HG02943 (cell line): ENCODE measurements around the gene NUAK2.
"Not testable (repeated sequence)": the region's sequence is repeated elsewhere in the genome, so short reads cannot be mapped to it uniquely, and the experiment has no call there.

Source experiments
- ATAC-seq: cut with Tn5 transposase; IDR thresholded peaks from one replicate; pipeline ENCODE4 v1.9.1; 2021; ENCODE audit warnings: mild to moderate bottlenecking, low read depth, moderate library complexity; ENCODE audit not compliant: unreplicated experiment

Gene NUAK2

GRCh38 chr1:205321162-205321958 is at the start of gene NUAK2:
Gene NUAK2, minus strand, starts transcription at chr1:205321745. Its CDS starts 117 bp downstream, at chr1:205321628.
- ATAC-seq: no peak

DNA sequence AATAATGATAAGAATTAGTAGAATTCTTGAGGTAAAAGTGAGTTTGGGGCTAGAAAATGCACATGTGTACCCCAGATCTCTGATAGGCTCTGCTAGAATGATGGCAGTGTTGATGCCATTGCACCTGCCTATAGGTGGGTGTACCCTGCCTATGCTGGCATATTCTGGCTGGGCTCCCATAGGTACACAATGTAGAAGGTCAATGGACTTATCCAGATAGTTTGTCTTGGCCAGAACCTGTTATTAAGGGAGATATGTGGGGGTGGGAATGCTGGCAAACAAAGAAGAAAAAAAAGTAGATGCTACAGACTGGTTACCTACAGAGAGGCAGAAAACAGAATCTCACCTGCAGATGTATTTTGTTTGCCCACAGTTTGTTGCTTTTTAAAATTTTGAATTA is 49.2 kb upstream of the NUAK2 start:
- no peak for ATAC-seq

DNA sequence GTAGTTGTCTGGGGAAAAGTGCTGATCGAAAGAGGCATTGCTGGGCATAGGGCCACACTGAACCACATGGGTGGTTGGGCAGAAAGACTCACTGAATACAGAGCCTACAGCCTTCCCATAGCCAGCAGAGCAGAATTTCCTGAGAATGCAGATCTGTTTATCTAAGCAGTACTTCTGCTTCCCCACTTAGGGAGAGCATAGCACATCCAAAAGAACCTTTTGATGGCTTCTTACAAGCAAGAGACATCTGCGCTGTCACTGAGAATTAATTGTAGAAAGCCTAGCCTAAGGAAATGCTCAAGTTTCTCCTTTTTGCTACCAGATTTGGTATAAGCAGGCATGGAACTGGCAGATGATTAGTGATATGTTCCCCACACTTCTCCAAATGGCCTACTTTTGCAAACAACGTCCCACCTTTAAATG is 48.2 kb upstream of the NUAK2 start:
- ATAC-seq: no peak

DNA sequence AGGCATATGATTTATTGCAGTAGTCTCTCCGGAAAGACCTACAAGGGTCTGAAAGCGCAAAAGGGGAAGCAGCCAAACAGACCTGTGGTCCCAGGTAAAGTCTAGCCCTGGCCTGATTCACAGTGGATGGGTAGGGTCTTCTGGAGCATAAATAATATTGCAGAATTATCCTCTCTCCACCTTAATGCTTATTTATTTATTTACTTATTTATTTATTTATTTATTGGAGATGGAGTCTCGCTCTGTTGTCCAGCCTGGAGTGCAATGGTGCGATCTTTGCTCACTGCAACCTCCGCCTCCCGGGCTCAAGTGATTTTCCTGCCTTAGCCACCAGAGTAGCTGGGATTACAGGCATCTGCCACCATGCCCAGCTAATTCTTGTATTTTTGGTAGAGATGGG is 46.9 kb upstream of the NUAK2 start:
- no peak for ATAC-seq

GRCh38 chr1:205365945-205366463 is 44.5 kb upstream of the NUAK2 start:
- no peak for ATAC-seq

GRCh38 chr1:205365086-205365485 is 43.5 kb upstream of the NUAK2 start:
- not testable (repeated sequence) for ATAC-seq

- no peak for ATAC-seq
These were observed 39.3 kb upstream of the NUAK2 start for GRCh38 chr1:205360891-205361290.

GRCh38 chr1:205359771-205360565 is 38.4 kb upstream of the NUAK2 start:
- ATAC-seq: no peak

DNA sequence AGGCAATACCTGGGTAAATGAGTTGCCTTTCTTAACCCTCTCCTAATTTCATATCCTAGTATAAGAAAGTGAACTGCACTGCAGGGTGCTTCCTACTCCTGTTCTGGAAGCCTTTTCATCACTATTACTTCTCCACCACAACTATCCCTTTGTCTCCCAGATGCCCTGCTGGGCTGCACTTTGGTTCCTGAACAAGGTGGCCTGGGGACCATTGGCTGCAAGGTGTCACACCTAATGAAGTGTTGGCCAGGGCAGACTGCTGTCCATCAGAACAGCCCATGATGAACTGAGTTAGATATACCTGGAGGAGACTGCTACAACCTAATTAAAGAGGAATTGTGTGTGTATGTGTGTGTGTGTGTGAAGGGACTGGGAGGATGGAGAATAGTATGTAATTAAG is 37.0 kb upstream of the NUAK2 start:
- ATAC-seq: no peak

GRCh38 chr1:205357567-205357966 is 36.0 kb upstream of the NUAK2 start:
- ATAC-seq: no peak

- no peak for ATAC-seq
These were observed 35.0 kb upstream of the NUAK2 start, which contains the start of gene KLHDC8A for GRCh38 chr1:205356440-205357139. Gene KLHDC8A, minus strand, starts transcription at chr1:205356922. Its CDS starts 13,318 bp downstream, at chr1:205343604.

- ATAC-seq: no peak
These were observed 33.5 kb upstream of the NUAK2 start for GRCh38 chr1:205355075-205355453.

GRCh38 chr1:205354259-205355074 is 32.9 kb upstream of the NUAK2 start:
- no peak for ATAC-seq

GRCh38 chr1:205353612-205354011 is 32.1 kb upstream of the NUAK2 start:
- ATAC-seq: no peak

GRCh38 chr1:205353191-205353590 is 31.6 kb upstream of the NUAK2 start:
- ATAC-seq: no peak

GRCh38 chr1:205351984-205352713 is 30.6 kb upstream of the NUAK2 start:
- ATAC-seq: no peak

DNA sequence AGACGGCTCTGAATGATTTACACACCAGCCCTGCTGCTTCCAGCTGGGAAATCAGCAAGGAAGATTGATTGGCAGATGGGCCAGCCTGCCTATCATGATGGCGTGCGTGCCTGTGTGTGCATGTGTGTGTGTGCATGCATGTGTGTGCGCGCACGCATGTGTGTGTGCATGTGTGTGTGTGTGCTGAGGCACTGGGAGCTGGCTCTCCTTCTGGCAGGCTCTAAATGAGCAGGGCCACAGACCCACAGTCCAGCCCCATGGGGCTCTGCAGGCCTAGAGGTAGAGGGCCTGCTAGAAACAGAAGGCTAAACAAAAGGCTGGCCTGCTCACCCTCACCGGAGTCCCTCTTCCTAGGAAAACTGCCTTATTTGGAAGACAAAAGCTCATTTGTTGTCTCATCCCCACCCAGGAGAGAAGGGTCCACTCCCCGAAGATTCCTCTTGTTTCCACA is 29.2 kb upstream of the NUAK2 start:
- no peak for ATAC-seq

GRCh38 chr1:205350124-205350523 is 28.6 kb upstream of the NUAK2 start:
- no peak for ATAC-seq
